GDM1 (cell line): Measurements from ENCODE around the gene SUGCT.

Experiments used
- DNase-seq: peaks from one replicate; lab custom pipeline; 2025; lab: John Stamatoyannopoulos, UW

SUGCT gene

GRCh38 chr7:40263752-40264390, 129.1 kb downstream of the SUGCT start:
- no peak for DNase-seq

GRCh38 chr7:40267583-40267982, 132.8 kb downstream of the SUGCT start:
- DNase-seq: no peak

- peak; percentile 52 for DNase-seq
Measured at GRCh38 chr7:40268810-40269209, 134.0 kb downstream of the SUGCT start.

GRCh38 chr7:40276061-40276460, 141.3 kb downstream of the SUGCT start:
- DNase-seq: no peak

GRCh38 chr7:40279991-40280390, 145.2 kb downstream of the SUGCT start:
- DNase-seq: no peak

- DNase-seq: no peak
Measured at GRCh38 chr7:40282858-40283257, 148.1 kb downstream of the SUGCT start.

GRCh38 chr7:40283391-40283790, 148.6 kb downstream of the SUGCT start:
- no peak for DNase-seq

GRCh38 chr7:40288827-40289226, 154.0 kb downstream of the SUGCT start:
- DNase-seq: no peak

- no peak for DNase-seq
Measured at GRCh38 chr7:40297741-40298311, 163.0 kb downstream of the SUGCT start.

- DNase-seq: no peak
Measured at GRCh38 chr7:40298421-40298820, 163.6 kb downstream of the SUGCT start.

- peak; percentile 17 for DNase-seq
Measured at GRCh38 chr7:40299097-40299496, 164.3 kb downstream of the SUGCT start.

GRCh38 chr7:40300146-40300670, 165.4 kb downstream of the SUGCT start:
- DNase-seq: no peak

GRCh38 chr7:40301486-40302068, 166.8 kb downstream of the SUGCT start:
- no peak for DNase-seq

- no peak for DNase-seq
Measured at GRCh38 chr7:40303996-40304395, 169.2 kb downstream of the SUGCT start.

GRCh38 chr7:40305229-40305628, 170.4 kb downstream of the SUGCT start:
- no peak for DNase-seq

- no peak for DNase-seq
Measured at GRCh38 chr7:40306025-40306424, 171.2 kb downstream of the SUGCT start.

- no peak for DNase-seq
Measured at GRCh38 chr7:40306596-40306995, 171.8 kb downstream of the SUGCT start.

GRCh38 chr7:40310258-40310657, 175.5 kb downstream of the SUGCT start:
- no peak for DNase-seq

GRCh38 chr7:40311307-40311706, 176.5 kb downstream of the SUGCT start:
- no peak for DNase-seq

GRCh38 chr7:40315277-40315676, 180.5 kb downstream of the SUGCT start:
- DNase-seq: no peak

- DNase-seq: no peak
Measured at GRCh38 chr7:40316176-40316575, 181.4 kb downstream of the SUGCT start.

- DNase-seq: no peak
Measured at GRCh38 chr7:40324914-40325313, 190.1 kb downstream of the SUGCT start.

- no peak for DNase-seq
Measured at GRCh38 chr7:40327113-40327512, 192.3 kb downstream of the SUGCT start.

GRCh38 chr7:40327873-40328272, 193.1 kb downstream of the SUGCT start:
- no peak for DNase-seq
